GM18499 (cell line): Measurements from ENCODE around the gene ALCAM.

Source experiments
- ATAC-seq: cut with Tn5 transposase; IDR thresholded peaks from one replicate; pipeline ENCODE4 v1.9.1; 2021; ENCODE audit warnings: moderate number of reproducible peaks; ENCODE audit not compliant: insufficient read depth, unreplicated experiment

ALCAM gene

GRCh38 chr3:105466495-105467404 lies 100.0 kb downstream of the ALCAM start:
- no peak for ATAC-seq

GRCh38 chr3:105470851-105471250 lies 104.1 kb downstream of the ALCAM start:
- ATAC-seq = no peak

GRCh38 chr3:105473521-105474223 lies 107.0 kb downstream of the ALCAM start:
- ATAC-seq = no peak

- no peak for ATAC-seq
These were observed 114.1 kb downstream of the ALCAM start for GRCh38 chr3:105480768-105481167.

GRCh38 chr3:105483476-105483875 lies 116.8 kb downstream of the ALCAM start:
- no peak for ATAC-seq

GRCh38 chr3:105490045-105490444 lies 123.3 kb downstream of the ALCAM start:
- ATAC-seq = no peak

- no peak for ATAC-seq
These were observed 126.7 kb downstream of the ALCAM start for GRCh38 chr3:105493305-105493892.

- no peak for ATAC-seq
These were observed 128.3 kb downstream of the ALCAM start for GRCh38 chr3:105495021-105495420.

- no peak for ATAC-seq
These were observed 129.6 kb downstream of the ALCAM start for GRCh38 chr3:105496343-105496742.

- ATAC-seq = no peak
These were observed 130.7 kb downstream of the ALCAM start for GRCh38 chr3:105497386-105497785.

- no peak for ATAC-seq
These were observed 133.3 kb downstream of the ALCAM start for GRCh38 chr3:105499961-105500360.

- ATAC-seq = no peak
These were observed 135.6 kb downstream of the ALCAM start for GRCh38 chr3:105502333-105502732.

GRCh38 chr3:105503191-105503593 lies 136.5 kb downstream of the ALCAM start:
- ATAC-seq = no peak

GRCh38 chr3:105504440-105504951 lies 137.8 kb downstream of the ALCAM start:
- ATAC-seq = no peak

- ATAC-seq = no peak
These were observed 138.5 kb downstream of the ALCAM start for GRCh38 chr3:105505170-105505569.

GRCh38 chr3:105511031-105511430 lies 144.3 kb downstream of the ALCAM start:
- no peak for ATAC-seq

- no peak for ATAC-seq
These were observed 145.4 kb downstream of the ALCAM start for GRCh38 chr3:105512061-105512460.

GRCh38 chr3:105513042-105513441 lies 146.3 kb downstream of the ALCAM start:
- no peak for ATAC-seq

- no peak for ATAC-seq
These were observed 147.2 kb downstream of the ALCAM start for GRCh38 chr3:105513886-105514285.

GRCh38 chr3:105515372-105515771 lies 148.7 kb downstream of the ALCAM start:
- ATAC-seq = no peak

- no peak for ATAC-seq
These were observed 150.3 kb downstream of the ALCAM start for GRCh38 chr3:105516972-105517371.
